ENCODE measurements around the gene RPUSD1. TPM values are rescaled to one million over a fixed set of nuclear protein-coding genes. Genes with fewer than 3 reads are reported as not detected.
"Not testable (repeated sequence)": the region's sequence is repeated elsewhere in the genome, so short reads cannot be mapped to it uniquely, and the experiment has no call there.

Gene RPUSD1
- total RNA-seq, 2 donors from 2014 or later = 12.3 to 13.9 TPM

DNA sequence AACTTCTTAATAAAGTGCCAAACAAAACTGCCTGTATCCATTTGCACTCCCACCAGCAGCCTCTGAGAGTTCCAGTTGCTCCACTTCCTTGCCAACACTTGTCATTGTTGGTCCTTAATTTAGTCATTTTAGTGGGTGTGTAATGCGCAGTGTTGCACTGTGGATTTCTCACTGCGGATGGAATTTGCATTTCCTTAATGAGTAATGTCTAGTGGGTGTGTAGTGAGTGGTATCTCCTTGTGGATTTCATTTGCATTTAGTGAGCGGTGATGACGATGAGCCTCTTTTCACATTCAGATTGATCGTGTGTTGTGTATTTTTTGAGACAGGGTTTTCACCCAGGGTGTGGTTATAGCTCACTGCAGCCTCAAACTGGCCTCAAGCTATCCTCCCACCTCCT lies 31.8 kb downstream of the RPUSD1 start:
- no peaks in the 10 kb centered on the region for H3K4me1 ChIP-seq (ENCODE audit: control insufficient read depth in 1 of 2, low read depth in 2 of 2)
- H3K27ac ChIP-seq = no peak overlapping the region
- DNase-seq (ENCODE audit: low spot score) (no peak), ATAC-seq (ENCODE audit: insufficient number of reproducible peaks, low FRiP score, low read depth) (no peak)
- H3K27me3 ChIP-seq (replicated peaks; ENCODE audit: insufficient read depth) = no peaks in the 10 kb centered on the region
- H3K4me3 ChIP-seq = no peak overlapping the region
- H3K9me3 ChIP-seq = no peaks in the 10 kb centered on the region
- H3K36me3 ChIP-seq = no peaks in the 10 kb centered on the region
- no peak for TF ChIP-seq CTCF (IDR thresholded peaks at IDR 0.05)

- no peak for TF ChIP-seq CTCF (IDR thresholded peaks at IDR 0.05)
- Histone ChIP-seq H3K27ac (no peak overlapping the region), H3K4me3 (no peak overlapping the region), H3K4me1 (ENCODE audit: control insufficient read depth in 1 of 2, low read depth in 2 of 2) (no peaks in the 10 kb centered on the region), H3K27me3 (replicated peaks; ENCODE audit: insufficient read depth) (no peaks in the 10 kb centered on the region), H3K36me3 (no peaks in the 10 kb centered on the region), H3K9me3 (no peaks in the 10 kb centered on the region)
- ATAC-seq (ENCODE audit: insufficient number of reproducible peaks, low FRiP score, low read depth) = no peak
- DNase-seq (ENCODE audit: low spot score) = no peak
Measured at GRCh38 chr16:754656-755055, 33.5 kb downstream of the RPUSD1 start.

GRCh38 chr16:754121-754607 lies 34.0 kb downstream of the RPUSD1 start:
- H3K27ac ChIP-seq; H3K4me1 ChIP-seq (ENCODE audit: control insufficient read depth in 1 of 2, low read depth in 2 of 2); DNase-seq (ENCODE audit: low spot score); H3K27me3 ChIP-seq (replicated peaks; ENCODE audit: insufficient read depth); ATAC-seq (ENCODE audit: insufficient number of reproducible peaks, low FRiP score, low read depth); H3K9me3 ChIP-seq; H3K36me3 ChIP-seq; H3K4me3 ChIP-seq: not testable (repeated sequence)

GRCh38 chr16:752007-752312 lies 36.2 kb downstream of the RPUSD1 start:
- no peaks in the 10 kb centered on the region for H3K9me3 ChIP-seq
- no peak for DNase-seq (ENCODE audit: low spot score)
- no peak for ATAC-seq (ENCODE audit: insufficient number of reproducible peaks, low FRiP score, low read depth)
- no peaks in the 10 kb centered on the region for H3K27me3 ChIP-seq (replicated peaks; ENCODE audit: insufficient read depth)
- H3K36me3 ChIP-seq = no peaks in the 10 kb centered on the region
- no peak overlapping the region for H3K4me3 ChIP-seq
- no peaks in the 10 kb centered on the region for H3K4me1 ChIP-seq (ENCODE audit: control insufficient read depth in 1 of 2, low read depth in 2 of 2)
- no peak for TF ChIP-seq CTCF (IDR thresholded peaks at IDR 0.05)
- no peak overlapping the region for H3K27ac ChIP-seq

GRCh38 chr16:751152-752006 lies 36.8 kb downstream of the RPUSD1 start:
- no peak for ATAC-seq (ENCODE audit: insufficient number of reproducible peaks, low FRiP score, low read depth)
- no peaks in the 10 kb centered on the region for H3K27me3 ChIP-seq (replicated peaks; ENCODE audit: insufficient read depth)
- no peaks in the 10 kb centered on the region for H3K36me3 ChIP-seq
- no peak for TF ChIP-seq CTCF (IDR thresholded peaks at IDR 0.05)
- H3K4me3 ChIP-seq = no peak overlapping the region
- H3K9me3 ChIP-seq = no peaks in the 10 kb centered on the region
- H3K27ac ChIP-seq = no peak overlapping the region
- DNase-seq (ENCODE audit: low spot score) = no peak
- no peaks in the 10 kb centered on the region for H3K4me1 ChIP-seq (ENCODE audit: control insufficient read depth in 1 of 2, low read depth in 2 of 2)

DNA sequence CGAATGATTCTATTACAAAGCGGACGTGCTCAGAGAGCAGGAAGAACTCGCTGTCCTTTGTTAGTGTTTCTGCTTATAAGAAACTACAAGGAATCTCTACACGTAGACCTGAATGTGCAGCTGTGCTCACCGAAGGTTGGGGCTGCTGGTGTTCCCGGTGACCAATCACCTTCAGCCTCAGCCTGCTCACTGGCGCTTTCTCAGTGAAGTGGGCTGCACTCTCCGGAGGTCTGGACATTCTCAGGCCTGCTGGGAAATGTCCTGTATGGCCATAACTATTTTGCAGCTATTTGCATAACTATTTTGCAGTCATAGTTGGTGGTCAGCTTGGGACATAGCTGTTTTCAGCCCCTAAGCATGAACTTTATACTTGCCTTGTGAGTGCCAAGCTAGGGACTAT lies 37.7 kb downstream of the RPUSD1 start:
- no peak for ATAC-seq (ENCODE audit: insufficient number of reproducible peaks, low FRiP score, low read depth)
- H3K9me3 ChIP-seq = no peaks in the 10 kb centered on the region
- no peaks in the 10 kb centered on the region for H3K27me3 ChIP-seq (replicated peaks; ENCODE audit: insufficient read depth)
- TF ChIP-seq CTCF (IDR thresholded peaks at IDR 0.05) = no peak
- H3K4me1 ChIP-seq (ENCODE audit: control insufficient read depth in 1 of 2, low read depth in 2 of 2) = no peaks in the 10 kb centered on the region
- H3K4me3 ChIP-seq = no peak overlapping the region
- no peak for DNase-seq (ENCODE audit: low spot score)
- H3K36me3 ChIP-seq = no peaks in the 10 kb centered on the region
- H3K27ac ChIP-seq = no peak overlapping the region

All from thoracic aorta (tissue), 2 donors.